AG20443 (cell line): ENCODE measurements around the gene SLC12A9.

Experiments
- DNase-seq: peaks from one replicate; pipeline ENCODE4 v3.0.0; 2012; ENCODE audit warnings: low spot score, mixed read lengths

Gene SLC12A9

DNA sequence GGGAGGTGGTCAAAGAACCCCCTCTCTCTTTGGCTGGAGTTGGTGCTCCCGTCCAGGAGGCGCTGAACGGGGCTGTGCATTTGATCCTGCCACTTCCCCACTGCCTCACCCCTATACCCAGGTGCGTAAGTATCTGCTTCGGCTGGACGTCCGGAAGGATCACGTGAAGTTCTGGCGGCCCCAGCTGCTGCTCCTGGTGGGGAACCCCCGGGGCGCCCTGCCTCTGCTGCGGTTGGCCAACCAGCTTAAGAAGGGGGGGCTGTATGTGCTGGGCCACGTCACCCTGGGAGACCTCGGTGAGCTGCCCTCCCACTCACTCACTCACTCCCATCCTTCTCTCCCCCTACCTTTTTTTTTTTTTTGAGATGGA, 9.1 kb downstream of the SLC12A9 start:
- DNase-seq, result no peak

DNA sequence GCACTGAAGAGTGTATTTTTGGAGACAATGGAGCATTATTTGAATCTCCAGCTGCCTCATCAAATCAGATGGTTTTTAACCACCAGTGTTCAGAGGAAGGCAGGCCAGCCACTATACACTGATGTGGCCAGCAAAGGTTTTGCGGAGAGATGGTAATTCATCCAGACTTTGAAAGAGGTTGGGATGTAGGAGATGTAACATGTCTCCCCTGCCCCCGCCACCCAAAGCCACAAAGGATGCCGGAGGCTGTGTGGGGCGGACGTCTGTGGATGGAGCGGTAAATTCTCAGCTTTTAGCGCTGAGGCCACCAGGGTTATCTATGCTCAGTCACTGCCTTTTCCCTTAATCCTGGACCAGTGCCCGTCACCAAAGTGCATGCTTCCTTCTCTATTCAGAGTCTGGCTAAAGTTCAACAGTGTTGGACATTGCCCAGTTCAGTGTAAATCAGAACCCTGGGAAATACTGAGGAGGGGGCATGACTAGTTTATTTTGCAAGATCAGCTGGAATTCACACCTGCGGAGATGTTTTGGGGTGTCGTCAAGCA, 11.0 kb downstream of the SLC12A9 start:
- no peak for DNase-seq

DNA sequence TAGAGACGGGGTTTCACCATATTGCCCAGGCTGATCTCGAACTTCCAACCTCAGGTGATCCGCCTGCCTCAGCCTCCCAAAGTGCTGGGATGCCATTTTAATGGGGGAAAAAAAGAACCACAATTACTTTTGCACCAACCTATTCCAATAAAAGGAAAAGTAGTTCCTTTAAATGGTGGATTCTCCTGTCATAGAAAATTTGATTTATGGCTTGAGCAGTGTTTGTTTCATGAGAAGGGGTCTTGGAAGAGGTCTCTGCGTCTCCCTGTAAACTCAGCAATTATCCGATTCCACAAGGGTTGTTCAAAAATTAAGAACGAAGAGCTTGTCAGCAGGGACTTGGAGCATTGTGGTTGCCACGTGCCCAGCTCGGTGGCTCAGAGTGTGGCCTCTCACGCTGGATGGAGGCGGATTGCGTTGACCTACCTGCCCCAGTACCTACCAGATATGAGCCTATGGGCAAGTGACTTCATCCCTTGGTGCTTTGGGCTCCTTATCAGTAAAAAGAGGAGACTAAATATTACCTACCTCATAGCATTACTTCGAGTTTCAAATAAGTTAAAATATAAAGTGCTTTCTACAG, 11.8 kb downstream of the SLC12A9 start:
- DNase-seq, result no peak

DNA sequence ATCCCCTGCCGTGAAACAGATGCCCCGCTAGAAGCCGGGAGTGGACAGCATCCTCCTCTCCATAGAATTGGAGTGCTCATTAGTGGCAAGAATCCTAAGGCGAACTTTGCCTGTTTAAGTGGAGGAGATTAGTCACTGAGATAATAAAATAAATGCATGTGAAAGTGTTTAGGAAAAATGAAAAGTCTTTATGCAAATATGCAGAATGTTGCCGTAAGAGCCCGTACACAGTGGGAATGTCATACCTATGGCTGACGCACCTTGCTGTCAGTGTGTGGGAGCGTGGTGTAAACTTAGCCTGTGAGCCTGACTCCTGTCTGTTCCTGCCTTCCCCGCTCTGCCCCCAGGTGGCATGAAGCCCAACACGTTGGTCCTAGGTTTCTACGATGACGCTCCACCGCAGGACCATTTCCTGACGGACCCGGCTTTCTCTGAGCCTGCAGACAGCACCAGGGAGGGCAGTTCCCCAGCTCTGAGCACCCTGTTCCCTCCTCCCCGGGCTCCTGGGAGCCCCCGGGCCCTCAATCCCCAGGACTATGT, 12.9 kb downstream of the SLC12A9 start:
- DNase-seq, result no peak

DNA sequence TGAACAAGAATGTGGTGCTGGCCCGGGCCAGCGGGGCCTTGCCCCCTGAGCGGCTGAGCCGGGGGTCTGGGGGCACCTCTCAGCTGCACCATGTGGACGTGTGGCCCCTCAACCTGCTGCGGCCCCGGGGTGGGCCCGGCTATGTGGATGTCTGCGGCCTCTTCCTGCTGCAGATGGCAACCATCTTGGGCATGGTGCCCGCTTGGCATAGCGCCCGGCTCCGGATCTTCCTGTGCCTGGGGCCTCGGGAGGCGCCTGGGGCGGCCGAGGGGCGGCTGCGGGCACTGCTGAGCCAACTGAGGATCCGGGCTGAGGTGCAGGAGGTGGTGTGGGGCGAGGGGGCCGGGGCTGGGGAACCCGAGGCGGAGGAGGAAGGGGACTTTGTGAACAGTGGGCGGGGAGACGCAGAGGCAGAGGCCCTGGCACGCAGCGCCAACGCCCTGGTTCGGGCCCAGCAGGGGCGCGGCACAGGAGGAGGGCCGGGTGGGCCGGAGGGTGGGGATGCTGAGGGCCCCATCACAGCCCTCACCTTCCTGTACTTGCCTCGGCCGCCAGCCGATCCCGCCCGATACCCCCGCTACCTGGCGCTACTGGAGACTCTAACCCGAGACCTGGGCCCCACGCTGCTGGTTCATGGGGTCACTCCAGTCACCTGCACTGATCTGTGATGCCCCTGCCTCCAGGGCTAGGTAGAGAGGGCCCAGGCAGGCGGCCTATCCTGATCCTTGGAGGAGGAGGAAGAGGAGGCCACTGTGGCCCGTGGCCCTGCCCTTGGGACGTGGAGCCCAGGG, 13.6 kb downstream of the SLC12A9 start:
- DNase-seq, result peak; percentile 68

DNA sequence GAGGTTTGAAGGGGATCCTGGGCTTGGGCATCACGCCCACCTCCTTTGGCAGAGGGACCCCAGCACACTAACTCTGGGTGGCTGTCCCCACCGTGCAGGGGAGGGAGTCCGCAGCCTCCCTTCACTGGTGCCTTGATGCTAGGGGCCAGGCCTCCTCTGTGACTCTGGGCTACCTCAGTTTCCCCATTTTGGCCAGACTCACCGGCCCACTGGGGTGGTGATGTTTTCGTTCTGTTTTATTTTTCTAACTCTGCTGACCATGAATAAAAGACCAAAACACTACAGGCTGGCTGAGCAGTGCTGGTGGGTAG, 14.2 kb downstream of the SLC12A9 start:
- DNase-seq, result no peak

DNA sequence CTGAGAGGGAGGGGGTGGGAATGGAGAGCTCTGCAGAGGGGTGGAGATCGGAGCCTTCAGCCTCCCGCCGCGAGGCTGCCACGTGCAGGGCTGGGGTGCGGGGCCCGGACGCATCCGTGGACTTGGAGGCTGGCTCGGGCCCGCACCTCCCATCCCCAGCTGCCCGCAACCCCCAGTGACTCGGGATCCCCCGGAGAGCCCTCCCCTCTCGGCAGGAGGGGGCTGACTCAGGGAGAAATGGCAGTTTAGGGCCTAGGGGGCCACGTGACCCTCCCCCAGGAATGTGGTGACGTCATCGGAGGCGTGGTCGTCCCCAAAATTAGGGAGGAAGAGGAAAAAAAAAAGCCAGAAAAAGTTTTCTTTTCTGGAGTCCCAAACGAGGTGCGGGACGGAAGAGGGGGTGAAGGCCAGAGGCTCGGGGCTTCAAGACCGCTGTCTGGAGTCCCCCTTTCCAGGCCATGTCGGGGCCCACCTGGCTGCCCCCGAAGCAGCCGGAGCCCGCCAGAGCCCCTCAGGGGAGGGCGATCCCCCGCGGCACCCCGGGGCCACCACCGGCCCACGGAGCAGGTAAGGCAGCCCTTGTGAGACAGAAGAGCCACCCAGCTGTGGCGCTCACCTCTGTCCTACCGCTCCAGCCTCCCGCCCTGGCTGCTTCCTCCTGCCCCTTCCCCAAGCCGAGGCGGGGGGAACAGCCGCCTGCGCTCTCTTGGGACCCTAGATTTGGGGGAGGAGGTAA, 14.7 kb downstream of the SLC12A9 start, which contains the start of gene TRIP6:
TSS of gene TRIP6 (plus strand) at position 348 of the 736 bp plus-strand sequence. CDS start at position 459, 111 bp downstream.
- DNase-seq, result peak; percentile 98

DNA sequence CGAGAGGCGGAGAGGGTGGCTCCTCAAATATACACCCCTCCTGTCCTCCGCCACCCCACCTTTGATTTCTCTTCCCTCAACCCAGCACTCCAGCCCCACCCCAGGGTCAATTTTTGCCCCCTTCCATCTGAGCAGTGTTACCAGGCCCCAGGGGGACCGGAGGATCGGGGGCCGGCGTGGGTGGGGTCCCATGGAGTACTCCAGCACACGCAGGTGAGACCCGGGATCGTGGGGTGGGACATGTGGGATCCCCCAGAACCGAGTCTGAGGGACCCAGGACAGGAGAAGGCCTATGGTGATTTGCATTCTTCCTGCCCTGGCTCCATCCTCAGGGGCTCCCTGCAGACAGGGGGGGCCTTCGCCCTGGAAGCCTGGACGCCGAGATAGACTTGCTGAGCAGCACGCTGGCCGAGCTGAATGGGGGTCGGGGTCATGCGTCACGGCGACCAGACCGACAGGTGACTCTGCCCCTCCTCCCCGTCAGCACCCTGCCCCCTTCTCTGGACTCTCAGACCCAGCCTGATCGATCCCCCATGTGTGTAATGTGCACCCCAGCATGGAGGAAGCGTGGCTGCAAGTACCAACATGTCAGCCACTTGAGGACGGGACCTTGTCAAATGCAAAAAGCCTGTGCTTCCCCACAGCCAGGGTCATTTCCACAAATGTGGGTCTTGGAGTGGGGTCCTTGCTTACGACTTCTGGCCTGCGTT, 15.4 kb downstream of the SLC12A9 start:
- no peak for DNase-seq

DNA sequence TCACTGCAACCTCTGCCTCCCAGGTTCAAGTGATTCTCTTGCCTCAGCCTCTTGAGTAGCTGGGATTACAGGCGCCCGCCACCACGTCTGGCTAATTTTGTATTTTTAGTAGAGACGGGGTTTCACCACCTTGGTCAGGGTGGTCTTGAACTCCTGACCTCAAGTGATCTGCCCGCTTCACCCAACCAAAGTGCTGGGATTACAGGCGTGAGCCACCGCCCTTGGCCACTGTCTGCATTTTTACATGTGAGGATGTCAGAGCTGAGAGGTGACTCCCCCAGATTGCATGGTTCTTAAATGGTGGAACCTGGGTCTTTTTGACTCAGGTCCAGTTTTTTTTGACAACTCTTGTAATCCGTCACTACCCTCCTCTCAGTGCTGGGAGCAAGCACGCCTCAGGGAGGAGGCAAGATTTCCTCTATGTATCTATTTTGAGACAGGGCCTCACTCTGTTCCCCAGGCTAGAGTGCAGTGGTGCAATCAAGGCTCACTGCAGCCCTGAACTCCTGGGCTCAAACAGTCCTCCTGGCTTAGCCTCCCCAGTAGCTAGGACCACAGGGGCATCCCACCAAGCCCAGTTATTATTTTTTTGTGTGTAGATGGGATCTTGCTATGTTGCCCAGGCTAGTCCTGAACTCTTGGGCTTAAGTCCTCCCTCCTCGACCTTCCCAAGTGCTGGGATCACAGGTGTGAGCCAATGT, 21.2 kb downstream of the SLC12A9 start:
- no peak for DNase-seq

DNA sequence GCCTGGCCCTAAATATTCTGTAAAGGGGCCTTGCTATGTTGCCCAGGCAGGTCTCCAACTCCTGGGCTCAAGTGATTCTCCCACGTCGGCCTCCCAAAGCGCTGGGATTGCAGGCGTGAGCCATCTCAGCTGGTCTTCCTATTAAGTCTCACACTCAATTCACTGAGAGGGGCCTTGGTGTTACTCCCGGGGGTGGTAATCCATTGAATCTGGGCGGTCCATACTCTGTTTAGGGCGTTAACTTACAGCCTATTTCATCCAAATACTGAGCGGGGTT, 21.7 kb downstream of the SLC12A9 start:
- no peak for DNase-seq

DNA sequence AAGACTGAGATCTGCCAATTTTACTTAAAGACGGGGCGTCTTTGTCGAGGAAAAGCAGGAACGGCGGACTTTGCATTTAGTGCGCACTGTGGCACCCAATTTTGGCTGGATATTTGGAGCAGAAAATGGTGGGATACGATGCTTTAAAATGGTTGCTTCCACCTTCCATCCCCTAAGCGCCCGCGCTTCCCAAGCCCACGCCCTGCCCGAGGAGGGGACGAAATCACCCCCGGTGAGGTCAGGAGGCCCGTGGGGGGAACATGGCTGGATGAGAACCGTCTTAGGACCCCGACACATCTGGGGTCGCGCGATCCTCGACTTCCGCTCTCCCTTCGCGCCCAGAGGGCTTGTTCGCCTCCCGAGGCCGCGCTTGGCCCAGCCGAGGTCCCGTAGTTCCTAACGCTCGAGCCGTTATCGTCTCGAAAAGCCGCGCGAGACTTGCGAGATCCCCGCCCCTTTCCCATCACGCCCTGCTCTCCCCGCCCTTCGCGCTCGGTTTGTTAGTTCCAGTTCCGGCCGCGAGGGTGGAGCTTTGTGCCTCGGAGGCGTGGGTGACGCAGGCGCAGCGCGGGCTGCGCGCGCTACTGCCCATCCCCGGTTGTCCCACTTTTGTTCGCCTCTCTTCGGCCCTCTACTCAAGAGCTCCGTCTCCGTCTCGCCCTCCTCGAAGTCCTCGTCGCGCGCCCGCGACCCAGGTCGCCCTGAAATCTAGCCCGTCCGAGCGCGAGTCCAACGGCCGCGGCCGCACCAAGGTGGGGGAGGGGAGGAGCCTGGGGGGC, 22.3 kb downstream of the SLC12A9 start, which contains the start of gene SRRT:
TSS of gene SRRT (plus strand) at position 527 of the 779 bp plus-strand sequence. CDS start 488 bp downstream, outside the sequence.
- DNase-seq, result peak; percentile 98

DNA sequence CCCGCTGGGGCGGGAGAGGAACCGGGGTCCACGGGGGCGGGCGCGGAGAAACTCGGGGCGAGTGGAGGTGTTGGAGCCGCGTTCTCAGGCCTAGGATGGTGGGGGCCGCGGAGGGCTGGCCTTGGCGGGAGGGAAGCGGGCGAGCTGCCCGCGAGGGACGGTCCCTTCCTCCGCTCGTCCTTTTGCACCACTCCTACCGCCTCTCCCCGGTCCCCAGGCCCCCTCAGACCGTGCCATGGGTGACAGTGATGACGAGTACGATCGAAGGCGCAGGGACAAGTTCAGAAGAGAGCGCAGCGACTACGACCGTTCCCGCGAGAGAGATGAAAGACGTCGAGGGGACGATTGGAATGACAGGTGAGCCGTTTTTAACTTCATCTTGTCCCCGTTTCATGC, 22.8 kb downstream of the SLC12A9 start:
- DNase-seq, result peak; percentile 60

DNA sequence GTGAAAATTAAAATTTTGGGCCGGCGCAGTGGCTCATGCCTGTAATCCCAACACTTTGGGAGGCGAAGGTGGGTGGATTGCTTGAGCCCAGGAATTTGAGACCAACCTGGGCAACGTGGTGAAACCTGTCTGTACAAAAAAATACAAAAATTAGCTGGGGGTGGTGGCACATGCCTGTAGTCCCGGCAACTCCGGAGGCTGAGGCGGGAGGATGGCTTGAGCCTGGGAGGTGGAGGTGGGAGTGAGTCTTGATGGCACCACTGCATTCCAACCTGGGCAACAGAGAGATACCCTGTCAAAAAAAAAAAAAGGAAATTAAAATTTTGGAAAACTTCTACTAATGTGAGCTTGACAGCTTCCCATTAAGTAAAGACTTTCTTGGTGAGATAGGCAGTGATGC, 25.5 kb downstream of the SLC12A9 start:
- no peak for DNase-seq

DNA sequence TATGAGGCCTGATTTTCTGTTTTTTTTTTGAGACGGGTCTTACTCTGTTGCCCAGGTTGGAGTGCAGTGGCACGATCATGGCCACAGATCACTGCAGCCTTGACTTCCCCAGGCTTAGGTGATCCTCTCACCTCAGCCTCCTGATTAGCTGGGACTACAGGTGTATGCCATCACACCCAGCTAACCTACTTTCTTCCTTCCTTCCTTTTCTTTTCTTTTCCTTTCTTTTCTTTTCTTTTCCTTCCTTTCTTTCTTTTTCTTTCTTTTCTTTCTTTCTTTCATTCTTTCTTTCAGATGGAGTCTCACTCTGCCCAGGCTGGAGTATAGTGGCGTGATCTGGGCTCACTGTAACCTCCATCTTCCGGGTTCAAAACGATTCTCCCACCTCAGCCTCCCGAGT, 26.2 kb downstream of the SLC12A9 start:
- no peak for DNase-seq

DNA sequence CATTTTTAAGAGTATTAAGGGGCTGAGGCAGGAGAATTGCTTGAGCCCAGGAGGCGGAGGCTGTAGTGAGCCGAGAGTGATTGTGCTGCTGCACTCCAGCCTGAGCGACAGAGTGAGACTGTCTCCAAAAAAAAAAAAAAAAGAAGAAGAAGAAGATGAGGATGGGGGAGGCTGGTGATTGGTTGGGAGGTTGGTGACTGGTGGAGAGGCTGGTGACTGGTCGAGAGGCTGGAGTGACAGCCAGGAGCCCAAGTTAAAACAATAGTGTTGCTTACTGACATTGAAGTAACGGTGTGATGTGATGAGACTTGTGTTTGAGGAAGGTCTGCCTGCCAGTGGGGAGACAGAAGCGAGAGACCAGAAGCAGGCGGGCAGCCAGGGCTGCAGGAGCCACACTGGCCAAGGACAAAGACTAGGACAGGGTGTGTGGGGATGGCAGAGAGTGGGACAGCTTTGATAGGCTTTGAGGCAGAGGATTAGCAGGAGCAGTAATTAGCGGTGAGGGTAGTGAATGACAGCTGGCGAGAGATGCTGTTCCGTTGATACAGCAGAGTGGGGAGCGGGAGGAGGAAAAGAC, 27.3 kb downstream of the SLC12A9 start:
- no peak for DNase-seq

DNA sequence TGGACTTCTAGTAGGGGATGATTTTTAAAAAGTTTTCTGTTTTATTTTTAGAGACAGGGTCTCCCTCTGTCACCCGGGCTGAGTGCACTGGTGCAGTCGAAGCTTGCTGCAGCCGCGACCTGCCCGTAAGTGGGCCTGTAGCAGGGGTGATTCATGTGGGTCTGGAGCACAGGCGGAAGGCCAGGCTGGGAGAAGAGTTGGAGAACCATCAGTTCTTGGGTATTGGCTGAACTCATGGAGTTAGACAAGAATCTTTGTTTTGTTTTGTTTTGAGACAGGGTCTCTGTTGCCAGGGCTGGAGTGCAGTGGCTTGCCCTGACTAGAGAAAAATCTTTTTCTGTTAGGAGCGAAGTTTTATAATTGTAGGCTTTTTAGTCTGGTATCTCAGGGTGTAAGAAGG, 28.1 kb downstream of the SLC12A9 start:
- DNase-seq, result no peak

DNA sequence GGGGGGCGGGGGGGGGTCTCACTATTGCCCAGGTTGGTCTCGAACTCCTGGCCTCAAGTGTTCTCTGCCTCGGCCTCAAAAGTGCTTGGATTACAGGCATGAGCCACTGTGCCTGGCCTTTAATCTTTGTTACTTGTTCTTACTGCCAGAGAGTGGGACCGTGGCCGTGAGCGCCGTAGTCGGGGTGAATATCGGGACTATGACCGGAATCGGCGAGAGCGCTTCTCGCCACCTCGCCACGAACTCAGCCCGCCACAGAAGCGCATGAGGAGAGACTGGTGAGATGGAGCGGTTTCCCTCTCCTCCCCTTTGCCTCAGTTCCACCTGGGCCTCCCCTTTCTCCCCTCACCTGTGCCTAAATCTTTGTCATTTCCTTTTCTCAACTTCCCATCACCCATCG, 28.6 kb downstream of the SLC12A9 start:
- DNase-seq, result no peak

DNA sequence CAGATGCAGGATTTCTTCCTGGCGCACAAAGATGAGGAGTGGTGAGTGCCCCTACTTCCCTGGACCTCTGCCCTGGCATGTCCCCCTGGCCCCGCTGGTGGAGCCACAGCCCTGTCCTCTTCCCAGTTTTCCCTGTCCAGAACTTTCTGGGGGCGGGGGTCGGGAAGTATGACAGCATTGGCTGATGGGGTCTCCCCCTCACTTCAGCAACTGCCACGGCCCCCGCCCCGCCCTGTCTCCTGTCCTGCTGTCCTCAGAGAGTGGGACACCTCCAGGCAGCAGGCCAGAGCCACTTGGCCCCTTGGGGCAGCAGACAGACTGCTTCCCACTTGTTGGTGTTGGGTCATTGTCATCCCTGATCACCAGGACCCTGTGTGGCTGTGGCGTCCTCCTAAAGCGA, 29.7 kb downstream of the SLC12A9 start:
- no peak for DNase-seq

DNA sequence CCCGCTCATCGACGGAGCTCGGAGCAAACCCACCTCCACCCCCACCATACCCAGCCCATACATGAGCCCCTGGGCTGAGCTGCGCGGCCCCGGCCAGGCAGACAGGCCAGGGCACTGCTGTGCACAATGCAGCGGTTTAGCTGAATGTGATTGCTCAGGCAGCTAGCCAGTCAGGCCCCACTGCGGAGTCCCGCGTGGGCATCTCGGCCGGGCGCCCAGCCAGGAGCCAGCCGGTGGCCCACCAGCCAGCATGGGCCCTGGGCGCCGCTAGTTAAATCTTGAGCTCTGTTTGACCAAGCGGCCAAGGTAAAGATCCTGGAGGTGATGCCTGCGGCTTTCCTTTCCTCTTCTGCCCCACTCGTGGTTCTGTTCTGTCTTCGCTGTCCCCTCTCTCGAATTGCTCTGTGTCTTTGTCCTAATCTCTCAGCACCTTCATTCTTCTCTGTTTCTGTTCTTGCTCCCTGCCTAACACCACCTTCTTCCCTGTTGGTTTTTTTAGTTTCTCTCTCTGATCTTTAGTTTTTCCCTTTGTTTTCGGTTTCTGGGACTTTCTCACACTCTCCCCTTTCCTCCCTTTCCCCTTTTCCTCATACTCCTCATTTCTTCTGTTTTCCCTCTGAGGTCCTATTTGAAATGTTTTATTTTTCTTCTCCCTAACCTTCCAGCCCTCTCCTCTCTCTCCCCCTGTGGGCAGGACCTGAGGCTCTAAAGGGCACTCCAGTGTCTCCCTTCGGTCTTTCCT, 30.4 kb downstream of the SLC12A9 start:
- no peak for DNase-seq
